OCI-LY3 (cell line): ENCODE measurements around the gene MUC5B.

ENCODE experiments used
- H2AFZ ChIP-seq: fragments of 200-600, 300-600 bp; shearing (Covaris generic); 2 replicates; pipeline ENCODE4 v1.6.0; 2014; ENCODE audit warnings: antibody characterized with exemption, low read depth, low read length
- H3K27ac ChIP-seq: fragments of 200-600, 300-600 bp; sonication (generic); 2 replicates; pipeline ENCODE4 v1.5.1; 2014; ENCODE audit warnings: mild to moderate bottlenecking, low read length, moderate library complexity, mixed read lengths
- H3K27me3 ChIP-seq: fragments of 200-600, 300-600 bp; sonication (generic); 2 replicates; pipeline ENCODE4 v1.6.1; 2014; ENCODE audit warnings: low read depth, low read length, mixed read lengths
- H3K36me3 ChIP-seq: fragments of 200-600, 300-600 bp; sonication (generic); replicated peaks from 2 replicates; pipeline ENCODE3; 2014; ENCODE audit warnings: low read depth, low read length, mixed read lengths
- H3K4me1 ChIP-seq: fragments of 300-600, 200-600 bp; sonication (generic); 2 replicates; pipeline ENCODE4 v1.6.1; 2014; ENCODE audit warnings: low read length, mixed read lengths
- H3K4me2 ChIP-seq: fragments of 200-600, 300-600 bp; sonication (generic); 2 replicates; pipeline ENCODE4 v1.6.1; 2014; ENCODE audit warnings: low read length, mixed read lengths
- H3K4me3 ChIP-seq: fragments of 300-600, 200-600 bp; sonication (generic); 2 replicates; pipeline ENCODE4 v1.5.1; 2014; ENCODE audit warnings: antibody characterized with exemption, mild to moderate bottlenecking, low read length, moderate library complexity
- H3K79me2 ChIP-seq: fragments of 300-600, 200-600 bp; shearing (Covaris generic); 2 replicates; pipeline ENCODE4 v1.6.1; 2014; ENCODE audit warnings: mild to moderate bottlenecking, low read length, mixed read lengths
- H3K9ac ChIP-seq: fragments of 300-600, 200-600 bp; shearing (Covaris generic); 2 replicates; pipeline ENCODE4 v1.6.0; 2014; ENCODE audit warnings: mild to moderate bottlenecking, low read length, moderate library complexity
- H3K9me3 ChIP-seq: fragments of 200-600, 300-600 bp; shearing (Covaris generic); 2 replicates; pipeline ENCODE4 v1.6.1; 2014; ENCODE audit warnings: low read length, mixed read lengths; ENCODE audit not compliant: insufficient read depth
- H4K20me1 ChIP-seq: fragments of 200-600, 300-600 bp; sonication (generic); 2 replicates; pipeline ENCODE4 v1.6.1; 2016; ENCODE audit warnings: low read length, mixed read lengths; ENCODE audit not compliant: insufficient read depth
- EZH2phosphoT487 ChIP-seq: fragments of 200-600 bp; shearing (Covaris generic); IDR thresholded peaks from 2 replicates; pipeline ENCODE4 v1.6.1; 2018; ENCODE audit warnings: antibody characterized with exemption, mixed run types, low read depth
- TF ChIP-seq, protein P1 (sequence below): fragments of 200-600, 300-600 bp; sonication (generic); IDR thresholded peaks from 2 replicates; pipeline ENCODE4 v1.5.1; 2014; ENCODE audit warnings: antibody characterized with exemption, low read length, low read depth

MUC5B gene

DNA sequence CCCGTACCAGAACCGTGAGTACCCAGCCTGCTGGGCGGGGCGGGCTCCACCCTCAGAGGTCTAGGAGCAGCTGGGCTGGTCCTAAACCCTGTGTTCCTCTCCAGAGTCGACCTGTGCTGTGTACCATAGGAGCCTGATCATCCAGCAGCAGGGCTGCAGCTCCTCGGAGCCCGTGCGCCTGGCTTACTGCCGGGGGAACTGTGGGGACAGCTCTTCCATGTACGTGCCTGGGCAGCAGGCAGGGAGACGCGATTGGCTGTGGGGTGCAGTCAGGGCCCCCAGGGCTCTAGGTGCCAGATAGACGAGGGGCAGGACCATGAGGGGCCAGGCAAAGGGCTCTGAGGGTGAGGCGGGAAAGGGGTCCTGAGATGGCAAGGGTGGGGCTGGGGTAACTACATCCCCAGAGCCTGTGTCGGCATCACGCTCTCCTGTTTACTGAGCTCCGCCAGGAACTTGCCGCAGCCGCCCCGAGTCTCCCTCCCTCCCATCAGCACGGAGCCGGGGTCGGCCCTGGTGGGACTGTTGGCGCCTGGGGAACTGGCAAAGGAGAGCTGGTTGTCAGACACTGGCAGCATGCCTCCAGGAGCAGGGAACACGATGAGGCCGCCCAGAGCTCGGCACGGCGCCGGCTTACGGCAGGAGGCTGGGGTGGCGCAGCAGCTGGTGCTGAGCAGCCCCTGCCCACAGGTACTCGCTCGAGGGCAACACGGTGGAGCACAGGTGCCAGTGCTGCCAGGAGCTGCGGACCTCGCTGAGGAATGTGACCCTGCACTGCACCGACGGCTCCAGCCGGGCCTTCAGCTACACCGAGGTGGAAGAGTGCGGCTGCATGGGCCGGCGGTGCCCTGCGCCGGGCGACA, 22.9 kb upstream of the MUC5B start:
- Histone ChIP-seq H3K9me3 (no peaks in the 10 kb centered on the region), H3K27me3 (no peaks in the 10 kb centered on the region), H3K4me1 (no peaks in the 10 kb centered on the region), H3K27ac (no peak overlapping the region), H3K4me2 (no peak overlapping the region), H4K20me1 (no peaks in the 10 kb centered on the region), H3K79me2 (no peaks in the 10 kb centered on the region), H3K36me3 (no peaks in the 10 kb centered on the region), H2AFZ (no peak overlapping the region), H3K4me3 (no peak overlapping the region), H3K9ac (no peak overlapping the region)
- TF ChIP-seq, protein P1, sequence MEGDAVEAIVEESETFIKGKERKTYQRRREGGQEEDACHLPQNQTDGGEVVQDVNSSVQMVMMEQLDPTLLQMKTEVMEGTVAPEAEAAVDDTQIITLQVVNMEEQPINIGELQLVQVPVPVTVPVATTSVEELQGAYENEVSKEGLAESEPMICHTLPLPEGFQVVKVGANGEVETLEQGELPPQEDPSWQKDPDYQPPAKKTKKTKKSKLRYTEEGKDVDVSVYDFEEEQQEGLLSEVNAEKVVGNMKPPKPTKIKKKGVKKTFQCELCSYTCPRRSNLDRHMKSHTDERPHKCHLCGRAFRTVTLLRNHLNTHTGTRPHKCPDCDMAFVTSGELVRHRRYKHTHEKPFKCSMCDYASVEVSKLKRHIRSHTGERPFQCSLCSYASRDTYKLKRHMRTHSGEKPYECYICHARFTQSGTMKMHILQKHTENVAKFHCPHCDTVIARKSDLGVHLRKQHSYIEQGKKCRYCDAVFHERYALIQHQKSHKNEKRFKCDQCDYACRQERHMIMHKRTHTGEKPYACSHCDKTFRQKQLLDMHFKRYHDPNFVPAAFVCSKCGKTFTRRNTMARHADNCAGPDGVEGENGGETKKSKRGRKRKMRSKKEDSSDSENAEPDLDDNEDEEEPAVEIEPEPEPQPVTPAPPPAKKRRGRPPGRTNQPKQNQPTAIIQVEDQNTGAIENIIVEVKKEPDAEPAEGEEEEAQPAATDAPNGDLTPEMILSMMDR = no peak
- TF ChIP-seq EZH2phosphoT487 = no peak

DNA sequence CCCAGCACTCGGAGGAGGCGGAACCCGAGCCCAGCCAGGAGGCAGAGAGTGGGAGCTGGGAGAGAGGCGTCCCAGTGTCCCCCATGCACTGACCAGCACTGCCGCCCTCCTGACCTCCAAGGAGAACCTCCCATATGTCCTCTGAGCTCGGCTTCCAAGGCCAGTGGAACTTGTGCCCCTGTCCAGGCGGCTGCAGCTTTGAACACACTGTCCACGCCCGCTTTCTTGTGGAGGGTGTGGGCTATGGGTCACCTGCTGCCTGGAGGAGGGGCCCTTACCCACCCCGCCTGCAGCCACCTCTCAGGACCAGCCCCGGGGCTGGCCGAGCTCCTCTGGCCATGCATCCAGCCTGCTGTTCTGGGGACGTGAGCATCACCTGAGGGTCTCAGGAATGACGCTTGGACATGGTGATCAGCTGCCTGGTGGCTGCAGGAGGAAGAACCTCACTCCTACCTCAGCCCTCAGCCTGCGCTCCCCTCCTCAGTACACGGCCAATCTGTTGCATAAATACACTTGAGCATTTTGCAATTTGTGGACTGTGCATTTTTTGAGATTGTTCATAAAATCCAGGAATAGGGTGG, 22.2 kb upstream of the MUC5B start:
- Histone ChIP-seq H2AFZ (no peak overlapping the region), H3K36me3 (no peaks in the 10 kb centered on the region), H3K4me2 (no peak overlapping the region), H3K9ac (no peak overlapping the region), H3K4me1 (no peaks in the 10 kb centered on the region), H4K20me1 (no peaks in the 10 kb centered on the region), H3K79me2 (no peaks in the 10 kb centered on the region), H3K4me3 (no peak overlapping the region), H3K27ac (no peak overlapping the region), H3K27me3 (no peaks in the 10 kb centered on the region), H3K9me3 (no peaks in the 10 kb centered on the region)
- TF ChIP-seq EZH2phosphoT487 = no peak
- TF ChIP-seq, protein P1 = no peak

DNA sequence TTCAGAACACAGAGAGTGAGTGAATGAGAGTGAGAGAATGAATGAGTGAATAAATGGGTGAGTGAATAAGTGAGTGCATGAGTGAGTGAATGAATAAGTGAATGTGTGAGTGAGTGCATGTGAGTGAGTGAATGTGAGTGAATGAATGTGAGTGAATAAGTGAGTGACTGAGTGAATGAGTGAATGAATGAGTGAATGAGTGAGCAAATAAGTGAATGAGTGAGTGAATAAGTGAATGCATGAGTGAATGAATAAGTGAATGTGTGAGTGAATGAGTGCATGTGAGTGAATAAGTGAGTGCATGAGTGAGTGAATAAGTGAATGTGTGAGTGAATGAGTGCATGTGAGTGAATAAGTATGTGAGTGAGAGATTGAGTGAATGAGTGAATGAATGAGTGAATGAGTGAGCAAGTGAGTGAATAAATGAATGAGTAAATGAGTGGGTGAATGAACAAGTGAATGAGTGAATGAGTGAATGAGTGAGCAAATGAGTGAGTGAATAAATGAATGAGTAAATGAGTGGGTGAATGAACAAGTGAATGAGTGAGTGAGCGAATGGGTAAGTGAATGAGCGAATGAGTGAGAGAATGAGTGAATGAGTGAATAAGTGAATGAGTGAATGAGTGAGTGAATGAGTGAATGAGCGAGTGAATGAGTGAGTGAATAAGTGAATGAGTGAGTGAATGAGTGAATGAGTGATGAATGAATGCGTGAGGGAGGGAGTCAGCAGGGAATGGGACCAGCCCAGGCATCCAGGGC, 21.3 kb upstream of the MUC5B start:
- Histone ChIP-seq H3K27me3 (no peaks in the 10 kb centered on the region), H3K4me2 (no peak overlapping the region), H2AFZ (no peak overlapping the region)

More for the DNA sequence above, 21.3 kb upstream of the MUC5B start:
- H4K20me1 ChIP-seq = no peaks in the 10 kb centered on the region
- no peaks in the 10 kb centered on the region for H3K4me1 ChIP-seq
- no peaks in the 10 kb centered on the region for H3K9me3 ChIP-seq
- no peaks in the 10 kb centered on the region for H3K36me3 ChIP-seq
- H3K9ac ChIP-seq = no peak overlapping the region
- H3K79me2 ChIP-seq = no peaks in the 10 kb centered on the region
- TF ChIP-seq, protein P1 = no peak
- TF ChIP-seq EZH2phosphoT487 = no peak
- H3K4me3 ChIP-seq = no peak overlapping the region
- H3K27ac ChIP-seq = no peak overlapping the region
